ACC112 (cell line): ENCODE results near the gene PRDM2.

Experiments used
- H2AFZ ChIP-seq: fragments of 200-600 bp; sonication (generic); one replicate; pipeline ENCODE4 v1.6.0; 2017; ENCODE audit warnings: antibody characterized with exemption, low read length; ENCODE audit not compliant: unreplicated experiment
- H3K27ac ChIP-seq: fragments of 200-600 bp; sonication (generic); 2 replicates; pipeline ENCODE4 v1.5.1; 2014; ENCODE audit warnings: low read depth, mild to moderate bottlenecking, antibody characterized with exemption, low read length, moderate library complexity
- H3K27me3 ChIP-seq: fragments of 200-600 bp; sonication (generic); 2 replicates; pipeline ENCODE4 v1.6.1; 2014; ENCODE audit warnings: mild to moderate bottlenecking, antibody characterized with exemption, low read length, moderate library complexity, mixed read lengths; ENCODE audit not compliant: insufficient read depth
- H3K36me3 ChIP-seq: fragments of 200-600 bp; sonication (generic); 2 replicates; pipeline ENCODE4 v1.6.1; 2016; ENCODE audit warnings: mild to moderate bottlenecking, antibody characterized with exemption, low read length, moderate library complexity, mixed read lengths; ENCODE audit not compliant: insufficient read depth
- H3K4me1 ChIP-seq: fragments of 200-600 bp; sonication (generic); one replicate; pipeline ENCODE4 v1.6.1; 2016; ENCODE audit warnings: low read length, mixed read lengths; ENCODE audit not compliant: insufficient read depth, unreplicated experiment, control insufficient read depth
- H3K4me3 ChIP-seq: fragments of 200-600 bp; sonication (generic); 2 replicates; pipeline ENCODE4 v1.5.1; 2014; ENCODE audit warnings: mild to moderate bottlenecking, low read depth, low read length
- H3K79me2 ChIP-seq: fragments of 200-600 bp; sonication (generic); one replicate; pipeline ENCODE4 v1.6.0; 2016; ENCODE audit warnings: low read length; ENCODE audit not compliant: control insufficient read depth, unreplicated experiment, insufficient read depth

Gene PRDM2

DNA sequence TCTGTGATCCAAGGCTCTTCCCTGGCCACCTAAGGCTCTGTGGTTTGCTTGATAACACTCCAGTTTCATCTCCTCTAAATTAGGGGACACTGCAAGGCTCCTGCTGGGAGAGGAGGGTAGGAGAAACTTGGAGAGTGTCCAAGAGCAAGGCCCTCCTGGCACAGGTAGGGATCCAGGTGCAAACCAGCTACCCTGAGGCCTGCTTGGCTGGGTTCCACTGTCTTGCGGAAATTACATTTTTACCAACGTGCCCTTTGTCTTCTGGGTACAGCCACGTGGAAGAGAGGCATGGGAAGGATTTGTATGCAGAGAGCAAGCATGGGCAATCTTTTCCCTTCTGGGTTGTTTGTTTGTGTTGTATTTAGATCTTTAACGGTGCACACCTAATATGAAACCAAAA lies 132.5 kb downstream of the PRDM2 start:
- H3K27ac ChIP-seq: no peak overlapping the region
- H2AFZ ChIP-seq: no peak overlapping the region
- no peaks in the 10 kb centered on the region for H3K27me3 ChIP-seq
- H3K4me3 ChIP-seq: no peak overlapping the region
- H3K36me3 ChIP-seq: no peaks in the 10 kb centered on the region
- H3K79me2 ChIP-seq: no peaks in the 10 kb centered on the region
- no peaks in the 10 kb centered on the region for H3K4me1 ChIP-seq

DNA sequence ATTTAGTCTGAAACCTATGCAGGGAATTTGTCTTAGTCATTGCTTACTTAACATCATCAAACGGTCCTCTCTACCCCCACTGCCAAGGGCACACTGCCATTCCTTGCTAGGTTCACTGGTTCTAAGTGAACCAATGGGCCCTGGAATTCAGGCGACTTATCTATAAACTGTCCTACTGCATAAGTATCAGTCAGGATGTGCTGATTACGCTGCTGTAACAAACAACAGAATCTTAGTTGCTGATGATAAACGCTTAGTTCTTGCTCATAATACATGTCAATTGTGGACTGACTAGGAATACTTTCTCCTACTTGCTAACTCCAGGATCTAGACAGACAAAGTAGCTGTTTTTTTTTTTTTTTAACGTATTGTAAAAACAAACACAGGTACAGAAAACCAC lies 136.1 kb downstream of the PRDM2 start:
- no peak overlapping the region for H3K27ac ChIP-seq
- H2AFZ ChIP-seq: no peak overlapping the region
- H3K27me3 ChIP-seq: no peaks in the 10 kb centered on the region
- H3K36me3 ChIP-seq: no peaks in the 10 kb centered on the region
- no peaks in the 10 kb centered on the region for H3K4me1 ChIP-seq
- H3K4me3 ChIP-seq: no peak overlapping the region
- H3K79me2 ChIP-seq: no peaks in the 10 kb centered on the region

DNA sequence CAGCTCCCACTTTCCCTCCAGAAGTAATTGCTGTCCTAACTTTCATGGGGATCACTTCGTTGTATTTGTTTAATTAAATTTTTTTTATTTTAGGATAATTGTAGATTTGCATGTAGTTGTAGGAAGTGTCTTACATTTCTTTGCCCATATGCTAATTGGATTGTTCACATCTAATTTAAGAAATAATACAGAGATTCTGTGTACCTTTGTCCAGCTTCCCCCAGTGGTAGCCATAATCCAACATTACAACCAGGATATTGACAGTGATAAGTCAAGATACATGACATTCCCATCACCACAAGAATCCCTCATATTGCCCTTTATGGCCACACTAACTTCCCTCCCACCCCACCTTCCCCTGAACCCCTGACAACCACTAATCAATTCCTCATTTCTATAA lies 136.6 kb downstream of the PRDM2 start:
- no peaks in the 10 kb centered on the region for H3K79me2 ChIP-seq
- H3K27ac ChIP-seq: no peak overlapping the region
- H2AFZ ChIP-seq: no peak overlapping the region
- H3K4me1 ChIP-seq: no peaks in the 10 kb centered on the region
- no peaks in the 10 kb centered on the region for H3K27me3 ChIP-seq
- H3K4me3 ChIP-seq: no peak overlapping the region
- H3K36me3 ChIP-seq: no peaks in the 10 kb centered on the region

DNA sequence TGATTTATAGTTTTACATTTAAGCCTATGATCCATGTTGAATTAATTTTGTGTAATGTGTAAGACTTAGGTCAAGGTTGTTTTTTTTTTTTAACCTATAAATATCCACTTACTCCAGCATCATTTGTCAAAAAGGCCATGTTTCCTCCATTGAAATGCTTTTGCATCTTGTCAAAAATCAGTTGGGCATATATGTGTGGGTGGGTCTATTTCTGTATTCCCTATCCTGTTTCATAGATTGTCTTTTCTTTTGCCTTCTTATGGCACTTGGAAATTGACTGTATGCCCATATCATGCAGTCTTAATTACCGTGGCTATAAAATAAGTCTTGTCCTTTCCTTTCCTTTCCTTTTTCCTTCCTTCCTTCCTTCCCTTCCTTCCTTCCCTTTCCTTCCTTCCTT lies 138.2 kb downstream of the PRDM2 start:
- Histone ChIP-seq H3K4me3 (no peak overlapping the region), H3K27me3 (no peaks in the 10 kb centered on the region), H2AFZ (no peak overlapping the region), H3K79me2 (no peaks in the 10 kb centered on the region), H3K4me1 (no peaks in the 10 kb centered on the region), H3K36me3 (no peaks in the 10 kb centered on the region), H3K27ac (no peak overlapping the region)

DNA sequence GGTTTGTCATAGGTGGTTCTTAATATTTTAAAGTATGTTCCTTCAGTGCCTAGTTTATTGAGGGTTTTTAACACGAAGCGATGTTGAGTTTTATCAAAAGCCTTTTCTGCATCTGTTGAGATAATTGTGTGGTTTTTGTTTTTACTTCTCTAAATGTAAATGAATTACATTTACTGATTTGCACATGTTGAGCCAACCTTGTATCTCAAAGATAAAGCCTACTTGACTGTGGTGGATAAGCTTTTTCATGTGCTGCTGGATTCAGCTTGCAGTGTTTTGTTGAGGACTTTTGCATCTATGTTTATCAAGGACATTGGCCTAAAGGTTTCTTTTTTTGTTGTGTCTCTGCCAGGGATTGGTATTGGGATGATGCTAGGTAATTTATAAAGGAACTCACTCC lies 142.5 kb downstream of the PRDM2 start:
- Histone ChIP-seq H3K36me3 (no peaks in the 10 kb centered on the region), H3K79me2 (no peaks in the 10 kb centered on the region), H3K27ac (no peak overlapping the region), H2AFZ (no peak overlapping the region), H3K4me1 (no peaks in the 10 kb centered on the region), H3K27me3 (0 out of 2 replicates have a peak, but pooled peaks cover 4% of the 10 kb centered on the region), H3K4me3 (no peak overlapping the region)

DNA sequence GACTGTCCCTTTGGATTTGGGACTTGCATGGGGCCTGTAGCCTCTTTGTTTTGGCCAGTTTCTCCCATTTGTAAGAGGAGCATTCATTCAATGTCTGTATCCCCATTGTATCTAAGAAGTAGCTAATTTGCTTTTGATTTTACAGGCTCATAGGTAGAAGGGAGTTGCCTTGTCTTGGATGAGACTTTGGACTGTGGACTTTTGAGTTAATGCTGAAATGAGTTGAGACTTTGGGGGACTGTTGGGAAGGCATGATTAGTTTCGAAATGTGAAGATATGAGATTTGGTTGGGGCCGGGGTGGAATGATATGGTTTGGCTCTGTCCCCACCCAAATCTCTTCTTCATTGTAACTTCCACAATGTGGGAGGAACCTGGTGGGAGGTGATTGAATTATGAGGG lies 151.7 kb downstream of the PRDM2 start:
- Histone ChIP-seq H3K27ac (no peak overlapping the region), H3K27me3 (peaks cover 8% of the 10 kb centered on the region; the same call in 1 of the 2 replicates), H3K36me3 (no peaks in the 10 kb centered on the region), H3K4me1 (no peaks in the 10 kb centered on the region), H3K4me3 (no peak overlapping the region), H3K79me2 (no peaks in the 10 kb centered on the region), H2AFZ (no peak overlapping the region)

DNA sequence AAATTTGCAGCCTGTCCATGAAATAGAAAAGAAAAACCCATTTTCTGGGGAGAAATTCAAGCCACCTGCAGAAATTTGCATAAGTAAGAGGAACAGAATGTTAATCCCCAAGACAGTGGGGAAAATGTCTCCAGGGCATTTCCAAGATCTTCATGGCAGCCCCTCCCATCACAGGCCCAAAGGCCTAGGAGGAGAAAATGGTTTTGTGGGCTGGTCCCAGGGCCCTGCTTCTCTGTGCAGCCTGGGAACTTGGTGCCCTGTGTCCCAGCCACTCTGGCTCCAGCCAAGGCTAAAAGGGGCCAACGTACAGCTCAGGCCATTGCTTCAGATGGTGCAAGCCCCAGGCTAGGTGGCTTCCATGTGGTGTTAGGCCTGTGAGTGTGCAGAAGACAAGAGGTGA lies 155.6 kb downstream of the PRDM2 start:
- no peaks in the 10 kb centered on the region for H3K4me1 ChIP-seq
- no peak overlapping the region for H3K27ac ChIP-seq
- H3K4me3 ChIP-seq: no peak overlapping the region
- peaks cover 8% of the 10 kb centered on the region; the same call in 1 of the 2 replicates for H3K27me3 ChIP-seq
- H3K36me3 ChIP-seq: no peaks in the 10 kb centered on the region
- no peak overlapping the region for H2AFZ ChIP-seq
- no peaks in the 10 kb centered on the region for H3K79me2 ChIP-seq

DNA sequence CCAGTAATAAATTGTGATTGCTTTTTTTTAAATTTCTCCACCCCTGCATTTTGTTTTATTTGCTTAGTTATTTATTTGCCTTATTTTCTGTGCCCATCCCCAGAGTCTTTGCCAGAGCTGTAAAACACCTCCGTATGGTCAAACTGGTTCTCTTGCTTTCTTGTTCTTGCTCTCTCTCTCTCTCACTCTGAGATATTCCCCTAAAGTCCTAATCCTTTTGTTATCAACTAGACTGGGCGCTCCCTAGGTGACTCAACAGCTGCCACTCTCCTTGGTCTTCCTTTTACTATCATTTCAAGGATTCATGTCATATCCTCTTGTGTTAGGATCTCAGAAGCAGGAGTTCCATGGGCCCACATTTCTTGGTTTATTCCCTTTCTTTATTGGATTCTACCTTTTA lies 160.0 kb downstream of the PRDM2 start:
- no peaks in the 10 kb centered on the region for H3K79me2 ChIP-seq
- H3K36me3 ChIP-seq: no peaks in the 10 kb centered on the region
- no peak overlapping the region for H3K27ac ChIP-seq
- H3K4me1 ChIP-seq: no peaks in the 10 kb centered on the region
- H3K4me3 ChIP-seq: no peak overlapping the region
- H3K27me3 ChIP-seq: no peaks in the 10 kb centered on the region
- H2AFZ ChIP-seq: no peak overlapping the region

DNA sequence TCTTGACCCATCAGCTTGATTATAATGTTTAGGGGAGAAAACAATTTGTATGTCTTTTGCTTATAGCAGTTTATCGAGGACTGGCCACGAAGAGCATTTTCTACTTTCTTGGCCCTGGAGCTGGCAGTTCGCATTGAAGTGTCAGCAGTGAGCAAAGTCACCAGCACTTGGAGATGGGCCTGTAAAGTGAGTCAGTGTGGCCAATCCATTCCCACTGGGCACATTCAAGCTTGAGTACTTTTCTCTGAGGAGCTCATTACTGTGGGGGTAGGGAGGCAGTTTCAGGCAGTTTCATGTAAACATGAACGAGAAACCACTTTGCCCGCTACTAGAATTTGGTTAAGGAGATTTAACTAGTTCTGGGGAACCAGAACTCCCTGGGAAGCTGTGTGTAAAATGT lies 164.8 kb downstream of the PRDM2 start:
- H3K4me1 ChIP-seq: no peaks in the 10 kb centered on the region
- no peaks in the 10 kb centered on the region for H3K79me2 ChIP-seq
- H2AFZ ChIP-seq: no peak overlapping the region
- no peaks in the 10 kb centered on the region for H3K36me3 ChIP-seq
- no peak overlapping the region for H3K4me3 ChIP-seq
- H3K27ac ChIP-seq: no peak overlapping the region
- no peaks in the 10 kb centered on the region for H3K27me3 ChIP-seq

DNA sequence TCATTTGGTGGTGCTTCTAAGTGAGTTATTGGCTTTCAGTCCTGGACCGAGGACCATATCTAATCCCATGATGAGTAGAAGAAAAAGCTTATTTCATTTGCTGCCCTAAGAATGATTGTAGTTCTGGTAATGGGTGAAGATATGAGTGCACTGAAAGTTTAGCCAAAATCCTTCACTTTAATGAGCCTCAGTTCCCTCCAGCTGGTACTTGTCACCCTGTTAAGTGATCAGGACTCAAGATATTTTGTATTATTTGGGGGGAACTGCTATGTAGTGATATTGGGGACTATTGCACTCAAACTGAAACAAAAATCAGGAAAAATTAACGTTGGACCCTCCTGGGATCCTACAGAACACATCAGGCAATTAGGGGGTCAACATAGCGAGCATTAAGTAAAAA lies 165.9 kb downstream of the PRDM2 start:
- Histone ChIP-seq H3K36me3 (no peaks in the 10 kb centered on the region), H3K79me2 (no peaks in the 10 kb centered on the region), H2AFZ (no peak overlapping the region), H3K4me3 (no peak overlapping the region), H3K27ac (no peak overlapping the region), H3K4me1 (no peaks in the 10 kb centered on the region), H3K27me3 (no peaks in the 10 kb centered on the region)

DNA sequence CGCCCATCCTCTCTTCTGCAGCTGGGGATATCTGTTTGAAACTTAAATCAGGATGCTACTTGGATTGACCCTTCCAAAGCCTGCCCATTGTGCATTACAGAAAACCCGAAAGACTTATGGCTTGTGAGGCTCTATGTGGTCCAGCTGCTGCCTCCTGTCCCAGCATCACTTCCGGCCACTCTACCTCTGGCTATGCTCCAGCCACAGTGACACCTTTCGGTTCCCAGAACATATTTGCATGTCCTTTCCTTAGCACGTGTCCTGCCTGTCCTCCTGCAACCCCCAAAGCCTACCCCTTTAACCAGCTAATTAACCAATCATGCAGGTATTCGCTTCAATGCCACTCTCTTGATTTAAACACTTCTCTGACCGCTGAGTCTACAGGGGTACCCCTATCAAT lies 167.6 kb downstream of the PRDM2 start:
- H3K27ac ChIP-seq: no peak overlapping the region
- no peaks in the 10 kb centered on the region for H3K36me3 ChIP-seq
- H3K4me1 ChIP-seq: no peaks in the 10 kb centered on the region
- H3K4me3 ChIP-seq: no peak overlapping the region
- no peak overlapping the region for H2AFZ ChIP-seq
- no peaks in the 10 kb centered on the region for H3K79me2 ChIP-seq
- peaks cover 6% of the 10 kb centered on the region; the same call in 1 of the 2 replicates for H3K27me3 ChIP-seq
